Neural progenitor cell (in vitro differentiated cells): ENCODE data around the gene SLX4IP. TPM values are rescaled to one million over a fixed set of nuclear protein-coding genes. Genes with fewer than 3 reads are reported as not detected.

Experiments
- DNase-seq: peaks from one replicate; pipeline ENCODE4 v3.0.0-alpha.2; 2016; ENCODE audit warnings: low spot score
- H2AFZ ChIP-seq: fragments of 200-600 bp; sonication (generic); replicated peaks from 2 replicates; pipeline ENCODE4 v1.6.1; 2016; ENCODE audit warnings: antibody characterized with exemption
- H3F3A ChIP-seq: fragments of 200-600 bp; sonication (generic); 2 replicates; pipeline ENCODE4 v1.6.1; 2016; ENCODE audit warnings: antibody characterized with exemption, low read depth
- H3K27ac ChIP-seq: fragments of 200-600 bp; sonication (generic); 2 replicates; pipeline ENCODE4 v1.5.1; 2016; ENCODE audit warnings: mild to moderate bottlenecking
- H3K27me3 ChIP-seq: fragments of 200-600 bp; sonication (generic); 2 replicates; pipeline ENCODE4 v1.6.1; 2016; ENCODE audit warnings: mild to moderate bottlenecking, moderate library complexity
- H3K36me3 ChIP-seq: fragments of 200-600 bp; sonication (generic); 2 replicates; pipeline ENCODE4 v1.5.1; 2016
- H3K4me1 ChIP-seq: fragments of 200-600 bp; sonication (generic); 2 replicates; pipeline ENCODE4 v1.6.1; 2016; ENCODE audit warnings: mixed run types
- H3K4me2 ChIP-seq: fragments of 200-600 bp; sonication (generic); 2 replicates; pipeline ENCODE4 v1.6.1; 2016
- H3K4me3 ChIP-seq: fragments of 200-600 bp; sonication (generic); 2 replicates; pipeline ENCODE4 v1.5.1; 2016
- H3K79me2 ChIP-seq: fragments of 200-600 bp; sonication (generic); 2 replicates; pipeline ENCODE4 v1.6.1; 2016; ENCODE audit warnings: low read depth
- H3K9ac ChIP-seq: fragments of 200-600 bp; sonication (generic); 2 replicates; pipeline ENCODE4 v1.6.1; 2016
- H3K9me3 ChIP-seq: fragments of 200-600 bp; sonication (generic); 2 replicates; pipeline ENCODE4 v1.5.1; 2016; ENCODE audit warnings: low read depth
- H4K20me1 ChIP-seq: fragments of 200-600 bp; sonication (generic); 2 replicates; pipeline ENCODE4 v1.6.1; 2016; ENCODE audit warnings: low read depth
- H3K27ac Mint-ChIP-seq: 3 replicates; pipeline ENCODE4 v1.8.0; 2021; ENCODE audit warnings: mixed read lengths
- H3K27me3 Mint-ChIP-seq: 2 replicates; pipeline ENCODE4 v1.8.0; 2022; ENCODE audit warnings: low read depth, mild to moderate bottlenecking, inconsistent platforms, moderate library complexity, mixed read lengths; ENCODE audit not compliant: insufficient read depth
- H3K36me3 Mint-ChIP-seq: 3 replicates; pipeline ENCODE4 v1.8.0; 2021; ENCODE audit warnings: mixed read lengths
- H3K4me1 Mint-ChIP-seq: 3 replicates; pipeline ENCODE4 v1.8.0; 2021; ENCODE audit warnings: mixed read lengths
- H3K4me3 Mint-ChIP-seq: 3 replicates; pipeline ENCODE4 v1.8.0; 2021; ENCODE audit warnings: mild to moderate bottlenecking, moderate library complexity, mixed read lengths
- H3K9me3 Mint-ChIP-seq: 3 replicates; pipeline ENCODE4 v1.8.0; 2020; ENCODE audit warnings: mixed read lengths
- EZH2 ChIP-seq: fragments of 200-600 bp; sonication (generic); IDR thresholded peaks from 2 replicates; pipeline ENCODE4 v1.6.1; 2017; ENCODE audit warnings: antibody characterized with exemption, mild to moderate bottlenecking, moderate library complexity
- EZH2phosphoT487 ChIP-seq: fragments of 200-600 bp; sonication (generic); IDR thresholded peaks from 2 replicates; pipeline ENCODE4 v1.6.1; 2017; ENCODE audit warnings: antibody characterized with exemption
- total RNA-seq: library from RNA; depleted of rRNA; stranded (reverse); fragments of >200 nt; gene quantifications from 2 replicates; pipeline ENCODE4 v1.2.3, GENCODE V29; 2015; ENCODE audit warnings: low replicate concordance
- TF ChIP-seq, protein P1 (sequence below): fragments of 200-600 bp; sonication (generic); IDR thresholded peaks from 2 replicates; pipeline ENCODE4 v1.5.1; 2017; ENCODE audit warnings: antibody characterized with exemption, mild to moderate bottlenecking

The SLX4IP gene
- total RNA-seq, 1 donor from 2014 or later: 9.5 TPM

DNA sequence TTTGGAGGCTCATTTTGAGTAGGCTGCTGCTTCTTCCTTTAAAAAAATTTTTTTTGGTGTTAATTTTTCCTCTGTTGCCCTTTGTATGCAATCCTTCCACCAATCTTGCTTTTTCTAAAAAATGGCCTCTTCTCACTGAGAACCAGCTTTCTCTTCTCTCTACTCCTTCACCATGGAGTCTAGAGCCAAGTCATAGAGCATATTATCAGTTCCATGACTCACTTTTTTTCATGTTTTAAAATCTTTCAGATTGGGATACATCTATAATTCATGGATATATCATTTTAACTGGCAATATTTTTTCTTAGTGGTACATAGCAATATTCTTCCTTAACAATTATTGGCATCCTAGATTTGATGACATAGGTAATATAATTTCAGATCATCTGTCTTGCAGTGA is 62.7 kb downstream of the SLX4IP start:
- H3K27me3 ChIP-seq: no peaks in the 10 kb centered on the region
- no peak overlapping the region for H3K27ac ChIP-seq
- H3K4me3 Mint-ChIP-seq: no peak overlapping the region
- H3K4me2 ChIP-seq: no peak overlapping the region
- no peak overlapping the region for H3K9ac ChIP-seq
- H3K36me3 ChIP-seq: no peaks in the 10 kb centered on the region
- TF ChIP-seq EZH2phosphoT487 (no peak), EZH2 (no peak)
- TF ChIP-seq, protein P1, sequence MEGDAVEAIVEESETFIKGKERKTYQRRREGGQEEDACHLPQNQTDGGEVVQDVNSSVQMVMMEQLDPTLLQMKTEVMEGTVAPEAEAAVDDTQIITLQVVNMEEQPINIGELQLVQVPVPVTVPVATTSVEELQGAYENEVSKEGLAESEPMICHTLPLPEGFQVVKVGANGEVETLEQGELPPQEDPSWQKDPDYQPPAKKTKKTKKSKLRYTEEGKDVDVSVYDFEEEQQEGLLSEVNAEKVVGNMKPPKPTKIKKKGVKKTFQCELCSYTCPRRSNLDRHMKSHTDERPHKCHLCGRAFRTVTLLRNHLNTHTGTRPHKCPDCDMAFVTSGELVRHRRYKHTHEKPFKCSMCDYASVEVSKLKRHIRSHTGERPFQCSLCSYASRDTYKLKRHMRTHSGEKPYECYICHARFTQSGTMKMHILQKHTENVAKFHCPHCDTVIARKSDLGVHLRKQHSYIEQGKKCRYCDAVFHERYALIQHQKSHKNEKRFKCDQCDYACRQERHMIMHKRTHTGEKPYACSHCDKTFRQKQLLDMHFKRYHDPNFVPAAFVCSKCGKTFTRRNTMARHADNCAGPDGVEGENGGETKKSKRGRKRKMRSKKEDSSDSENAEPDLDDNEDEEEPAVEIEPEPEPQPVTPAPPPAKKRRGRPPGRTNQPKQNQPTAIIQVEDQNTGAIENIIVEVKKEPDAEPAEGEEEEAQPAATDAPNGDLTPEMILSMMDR: no peak
- no peak for DNase-seq
- peaks cover 2% of the 10 kb centered on the region for H3K36me3 Mint-ChIP-seq
- H3K4me1 Mint-ChIP-seq: peaks cover 15% of the 10 kb centered on the region
- peaks cover 12% of the 10 kb centered on the region for H3K79me2 ChIP-seq
- no peak overlapping the region for H3K4me3 ChIP-seq
- H3K27me3 Mint-ChIP-seq: no peaks in the 10 kb centered on the region
- H3K9me3 Mint-ChIP-seq: peaks cover 2% of the 10 kb centered on the region
- H4K20me1 ChIP-seq: no peaks in the 10 kb centered on the region
- no peaks in the 10 kb centered on the region for H3F3A ChIP-seq
- H2AFZ ChIP-seq: no peak overlapping the region
- no peak overlapping the region for H3K27ac Mint-ChIP-seq
- H3K4me1 ChIP-seq: peaks cover 20% of the 10 kb centered on the region
- H3K9me3 ChIP-seq: no peaks in the 10 kb centered on the region

- H3K27me3 ChIP-seq: no peaks in the 10 kb centered on the region
- H3K36me3 ChIP-seq: no peaks in the 10 kb centered on the region
- H3K4me1 Mint-ChIP-seq: peaks cover 15% of the 10 kb centered on the region
- H3K4me2 ChIP-seq: no peak overlapping the region
- no peaks in the 10 kb centered on the region for H3F3A ChIP-seq
- H3K27ac ChIP-seq: no peak overlapping the region
- no peaks in the 10 kb centered on the region for H3K27me3 Mint-ChIP-seq
- H2AFZ ChIP-seq: no peak overlapping the region
- peaks cover 20% of the 10 kb centered on the region for H3K4me1 ChIP-seq
- H3K9ac ChIP-seq: no peak overlapping the region
- no peak overlapping the region for H3K27ac Mint-ChIP-seq
- no peak overlapping the region for H3K4me3 Mint-ChIP-seq
- peaks cover 8% of the 10 kb centered on the region for H3K79me2 ChIP-seq
- H3K4me3 ChIP-seq: no peak overlapping the region
- peaks cover 2% of the 10 kb centered on the region for H3K36me3 Mint-ChIP-seq
- no peaks in the 10 kb centered on the region for H3K9me3 Mint-ChIP-seq
- DNase-seq: no peak
- no peaks in the 10 kb centered on the region for H3K9me3 ChIP-seq
- no peaks in the 10 kb centered on the region for H4K20me1 ChIP-seq
- TF ChIP-seq, protein P1: no peak
- no peak for TF ChIP-seq EZH2
- TF ChIP-seq EZH2phosphoT487: no peak
Observed at GRCh38 chr20:10498200-10498599, 63.1 kb downstream of the SLX4IP start.

GRCh38 chr20:10501402-10501801 is 66.3 kb downstream of the SLX4IP start:
- Histone ChIP-seq H3F3A (no peaks in the 10 kb centered on the region), H3K4me3 (no peak overlapping the region), H3K27ac (no peak overlapping the region), H3K9ac (no peak overlapping the region), H3K4me1 (peaks cover 16% of the 10 kb centered on the region), H2AFZ (no peak overlapping the region), H4K20me1 (no peaks in the 10 kb centered on the region), H3K79me2 (peaks cover 4% of the 10 kb centered on the region), H3K27me3 (no peaks in the 10 kb centered on the region), H3K4me2 (no peak overlapping the region), H3K9me3 (no peaks in the 10 kb centered on the region), H3K36me3 (no peaks in the 10 kb centered on the region)
- Mint-ChIP-seq H3K4me1 (peaks cover 26% of the 10 kb centered on the region), H3K9me3 (no peaks in the 10 kb centered on the region), H3K4me3 (no peak overlapping the region), H3K27ac (no peak overlapping the region), H3K27me3 (peaks cover 3% of the 10 kb centered on the region), H3K36me3 (peaks cover 2% of the 10 kb centered on the region)
- no peak for DNase-seq
- TF ChIP-seq EZH2phosphoT487 (no peak), EZH2 (no peak)
- TF ChIP-seq, protein P1: no peak
